ENCODE measurements around the gene BRME1. TPM values are rescaled to one million over a fixed set of nuclear protein-coding genes. Genes with fewer than 3 reads are reported as not detected.
"Not testable (repeated sequence)": the region's sequence is repeated elsewhere in the genome, so short reads cannot be mapped to it uniquely, and the experiment has no call there.

The BRME1 gene
- total RNA-seq, 1 donor from 2014 or later = 0.51 TPM

- DNase-seq = no peak
These were observed 20.1 kb upstream of the BRME1 start for GRCh38 chr19:13926010-13926409.

- DNase-seq = no peak
These were observed 17.5 kb upstream of the BRME1 start for GRCh38 chr19:13923194-13923987.

GRCh38 chr19:13922118-13922517 lies 16.2 kb upstream of the BRME1 start:
- not testable (repeated sequence) for DNase-seq

GRCh38 chr19:13920940-13921747 lies 15.2 kb upstream of the BRME1 start:
- DNase-seq = peak; percentile 52

- DNase-seq = no peak
These were observed 14.6 kb upstream of the BRME1 start for GRCh38 chr19:13920524-13920923.

GRCh38 chr19:13918726-13919411 lies 13.0 kb upstream of the BRME1 start:
- DNase-seq = no peak

GRCh38 chr19:13917888-13918406 lies 12.0 kb upstream of the BRME1 start:
- no peak for DNase-seq

GRCh38 chr19:13914777-13915176 lies 8.9 kb upstream of the BRME1 start:
- no peak for DNase-seq

GRCh38 chr19:13913352-13913751 lies 7.4 kb upstream of the BRME1 start:
- no peak for DNase-seq

GRCh38 chr19:13909430-13909829 lies 3.5 kb upstream of the BRME1 start:
- no peak for DNase-seq

- no peak for DNase-seq
These were observed 2.8 kb upstream of the BRME1 start for GRCh38 chr19:13908674-13909073.

GRCh38 chr19:13906910-13907309 lies 993 bp upstream of the BRME1 start:
- no peak for DNase-seq

- DNase-seq = no peak
These were observed 596 bp upstream of the BRME1 start for GRCh38 chr19:13906521-13906904.

GRCh38 chr19:13902993-13903555 lies 2.8 kb downstream of the BRME1 start:
- DNase-seq = peak; percentile 54

GRCh38 chr19:13899912-13900584 lies 5.9 kb downstream of the BRME1 start:
- no peak for DNase-seq

- DNase-seq = no peak
These were observed 6.5 kb downstream of the BRME1 start for GRCh38 chr19:13899393-13899792.

GRCh38 chr19:13896227-13896626 lies 9.7 kb downstream of the BRME1 start:
- DNase-seq = no peak

- no peak for DNase-seq
These were observed 11.4 kb downstream of the BRME1 start for GRCh38 chr19:13894552-13894951.

- no peak for DNase-seq
These were observed 13.0 kb downstream of the BRME1 start for GRCh38 chr19:13892870-13893269.

GRCh38 chr19:13890136-13890535 lies 15.8 kb downstream of the BRME1 start:
- DNase-seq = no peak

- DNase-seq = no peak
These were observed 17.6 kb downstream of the BRME1 start for GRCh38 chr19:13888281-13888680.

- no peak for DNase-seq
These were observed 18.4 kb downstream of the BRME1 start for GRCh38 chr19:13887517-13887916.
